Loucy (cell line): ENCODE measurements around the gene CARD9.

ENCODE experiments used
- EZH2phosphoT487 ChIP-seq: fragments of 200-600 bp; IDR thresholded peaks from 2 replicates; pipeline ENCODE4 v1.6.1; 2018; ENCODE audit warnings: antibody characterized with exemption, mild to moderate bottlenecking, moderate library complexity, borderline replicate concordance
- TF ChIP-seq, protein P1 (sequence below): fragments of 200-600 bp; sonication (generic); conservative IDR thresholded peaks from 2 replicates; pipeline ENCODE4 v1.5.1; 2014; ENCODE audit warnings: mild to moderate bottlenecking, antibody characterized with exemption, low read length

DNA sequence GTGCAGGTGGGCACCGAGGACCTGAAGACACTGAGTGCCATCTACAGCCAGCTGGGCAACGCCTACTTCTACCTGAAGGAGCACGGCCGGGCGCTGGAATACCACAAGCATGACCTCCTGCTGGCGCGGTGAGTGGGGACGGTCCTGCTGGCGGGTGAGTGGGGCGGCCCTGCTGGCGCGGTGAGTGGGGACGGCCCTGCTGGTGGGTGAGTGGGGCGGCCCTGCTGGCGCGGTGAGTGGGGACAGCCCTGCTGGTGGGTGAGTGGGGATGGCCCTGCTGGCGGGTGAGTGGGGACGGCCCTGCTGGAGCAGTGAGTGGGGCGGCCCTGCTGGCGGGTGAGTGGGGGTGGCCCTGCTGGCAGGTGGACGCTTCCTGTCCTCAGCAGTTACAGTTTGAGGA lies 38.9 kb downstream of the CARD9 start:
- TF ChIP-seq, protein P1, sequence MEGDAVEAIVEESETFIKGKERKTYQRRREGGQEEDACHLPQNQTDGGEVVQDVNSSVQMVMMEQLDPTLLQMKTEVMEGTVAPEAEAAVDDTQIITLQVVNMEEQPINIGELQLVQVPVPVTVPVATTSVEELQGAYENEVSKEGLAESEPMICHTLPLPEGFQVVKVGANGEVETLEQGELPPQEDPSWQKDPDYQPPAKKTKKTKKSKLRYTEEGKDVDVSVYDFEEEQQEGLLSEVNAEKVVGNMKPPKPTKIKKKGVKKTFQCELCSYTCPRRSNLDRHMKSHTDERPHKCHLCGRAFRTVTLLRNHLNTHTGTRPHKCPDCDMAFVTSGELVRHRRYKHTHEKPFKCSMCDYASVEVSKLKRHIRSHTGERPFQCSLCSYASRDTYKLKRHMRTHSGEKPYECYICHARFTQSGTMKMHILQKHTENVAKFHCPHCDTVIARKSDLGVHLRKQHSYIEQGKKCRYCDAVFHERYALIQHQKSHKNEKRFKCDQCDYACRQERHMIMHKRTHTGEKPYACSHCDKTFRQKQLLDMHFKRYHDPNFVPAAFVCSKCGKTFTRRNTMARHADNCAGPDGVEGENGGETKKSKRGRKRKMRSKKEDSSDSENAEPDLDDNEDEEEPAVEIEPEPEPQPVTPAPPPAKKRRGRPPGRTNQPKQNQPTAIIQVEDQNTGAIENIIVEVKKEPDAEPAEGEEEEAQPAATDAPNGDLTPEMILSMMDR, result no peak
- TF ChIP-seq EZH2phosphoT487, result no peak
